Femur (tissue), 1 donor: ENCODE results near the gene SLC66A1.
A peak's percentile ranks its signal among the peaks of the same experiment; 100 is the strongest.

Source experiments
- DNase-seq: peaks from one replicate; pipeline ENCODE4 v3.0.0-alpha.2; 2017

The SLC66A1 gene

GRCh38 chr1:19325958-19326747, 14.0 kb downstream of the SLC66A1 start:
- no peak for DNase-seq

GRCh38 chr1:19326748-19327065, 14.6 kb downstream of the SLC66A1 start:
- DNase-seq: no peak

GRCh38 chr1:19327301-19327700, 15.2 kb downstream of the SLC66A1 start:
- DNase-seq: no peak

- DNase-seq: no peak
Observed at GRCh38 chr1:19327736-19328135, 15.6 kb downstream of the SLC66A1 start.

- DNase-seq: no peak
Observed at GRCh38 chr1:19328486-19328885, 16.4 kb downstream of the SLC66A1 start.

- DNase-seq: no peak
Observed at GRCh38 chr1:19329188-19329587, 17.1 kb downstream of the SLC66A1 start.

- DNase-seq: no peak
Observed at GRCh38 chr1:19329611-19330010, 17.5 kb downstream of the SLC66A1 start.

- no peak for DNase-seq
Observed at GRCh38 chr1:19330449-19331135, 18.5 kb downstream of the SLC66A1 start.

- no peak for DNase-seq
Observed at GRCh38 chr1:19331262-19331878, 19.2 kb downstream of the SLC66A1 start.

GRCh38 chr1:19332832-19333231, 20.7 kb downstream of the SLC66A1 start:
- DNase-seq: no peak

- no peak for DNase-seq
Observed at GRCh38 chr1:19333587-19334354, 21.6 kb downstream of the SLC66A1 start.

- no peak for DNase-seq
Observed at GRCh38 chr1:19336543-19336942, 24.4 kb downstream of the SLC66A1 start.

GRCh38 chr1:19337289-19337688, 25.2 kb downstream of the SLC66A1 start:
- no peak for DNase-seq

- DNase-seq: no peak
Observed at GRCh38 chr1:19338323-19338762, 26.2 kb downstream of the SLC66A1 start.

- no peak for DNase-seq
Observed at GRCh38 chr1:19339214-19339861, 27.2 kb downstream of the SLC66A1 start.

- DNase-seq: no peak
Observed at GRCh38 chr1:19340387-19340937, 28.3 kb downstream of the SLC66A1 start.

- peak; percentile 77 for DNase-seq
Observed at GRCh38 chr1:19341201-19342061, 29.3 kb downstream of the SLC66A1 start.

- DNase-seq: peak; percentile 60
Observed at GRCh38 chr1:19342062-19342750, 30.1 kb downstream of the SLC66A1 start.

- no peak for DNase-seq
Observed at GRCh38 chr1:19342894-19343616, 30.9 kb downstream of the SLC66A1 start.
